OCI-LY7 (cell line): ENCODE results near the gene OR6K2. TPM values are rescaled to one million over a fixed set of nuclear protein-coding genes. Genes with fewer than 3 reads are reported as not detected.

ENCODE experiments used
- Bru-seq: library from RNA; stranded (reverse); fragments of 400-500 nt; gene quantifications from one replicate; lab custom pipeline; 2021; lab: Mats Ljungman, UMichigan
- BruChase-seq, 2 experiments: library from RNA; stranded (reverse); fragments of 400-500 nt; gene quantifications; one replicate each; lab custom pipeline; 2021; lab: Mats Ljungman, UMichigan
- BruUV-seq: library from RNA; stranded (reverse); fragments of 400-500 nt; replicated peaks from 2 replicates; lab custom pipeline; 2021; lab: Mats Ljungman, UMichigan
- CTCF ChIA-PET: fragments of 300-600 bp; sonication (Branson Sonifier 250); formaldehyde crosslinking; loops from one replicate; lab custom pipeline; 2022; ENCODE audit warnings: antibody characterized with exemption; ENCODE audit not compliant: unreplicated experiment; lab: Charles Lee
- POLR2A ChIA-PET: fragments of 300-600 bp; sonication (Branson Sonifier 250); formaldehyde crosslinking; loops from one replicate; lab custom pipeline; 2022; ENCODE audit warnings: antibody characterized with exemption; lab: Charles Lee
- DNase-seq: peaks from one replicate; pipeline ENCODE4 v3.0.0-alpha.2; 2015; ENCODE audit warnings: low spot score
- H2AFZ ChIP-seq: fragments of 200-600 bp; sonication (generic), shearing (Covaris generic); 2 replicates; pipeline ENCODE4 v1.6.1; 2014; ENCODE audit warnings: mild to moderate bottlenecking, antibody characterized with exemption, low read length, moderate library complexity
- H3K27ac ChIP-seq: fragments of 200-600 bp; sonication (generic); 2 replicates; pipeline ENCODE4 v1.5.1; 2014; ENCODE audit warnings: mixed run types, low read depth, mild to moderate bottlenecking, moderate library complexity, low read length, inconsistent platforms; ENCODE audit not compliant: poor library complexity, severe bottlenecking
- H3K36me3 ChIP-seq: fragments of 200-600 bp; sonication (generic); 2 replicates; pipeline ENCODE4 v1.6.1; 2014; ENCODE audit warnings: mild to moderate bottlenecking, antibody characterized with exemption, low read length, moderate library complexity, mixed read lengths; ENCODE audit not compliant: insufficient read depth
- H3K4me1 ChIP-seq: fragments of 200-600 bp; sonication (generic); 2 replicates; pipeline ENCODE4 v1.5.1; 2014; ENCODE audit warnings: mild to moderate bottlenecking, low read length; ENCODE audit not compliant: insufficient read depth, poor library complexity, severe bottlenecking
- H3K4me2 ChIP-seq: fragments of 200-600 bp; sonication (generic); 2 replicates; pipeline ENCODE4 v1.6.1; 2014; ENCODE audit warnings: mild to moderate bottlenecking, low read length
- H3K4me3 ChIP-seq: fragments of 200-600 bp; sonication (generic); 2 replicates; pipeline ENCODE4 v1.5.1; 2014; ENCODE audit warnings: mild to moderate bottlenecking, low read depth, low read length; ENCODE audit not compliant: poor library complexity, severe bottlenecking
- H3K79me2 ChIP-seq: fragments of 200-600 bp; sonication (generic); 2 replicates; pipeline ENCODE4 v1.6.1; 2016; ENCODE audit warnings: low read depth, mild to moderate bottlenecking, low read length, moderate library complexity, mixed read lengths; ENCODE audit not compliant: insufficient read depth
- H3K9me2 ChIP-seq: fragments of 200-600 bp; sonication (generic); 2 replicates; pipeline ENCODE4 v1.6.1; 2016; ENCODE audit warnings: mild to moderate bottlenecking, low read length, mixed read lengths; ENCODE audit not compliant: insufficient read depth
- H3K9me3 ChIP-seq: fragments of 200-600 bp; sonication (generic); 2 replicates; pipeline ENCODE4 v1.6.1; 2014; ENCODE audit warnings: mild to moderate bottlenecking, mixed run types, low read length, mixed read lengths
- H4K20me1 ChIP-seq: fragments of 200-600 bp; sonication (generic); 2 replicates; pipeline ENCODE4 v1.6.1; 2014; ENCODE audit warnings: mild to moderate bottlenecking, antibody characterized with exemption, low read length, moderate library complexity, mixed read lengths; ENCODE audit not compliant: insufficient read depth
- CTCF ChIP-seq: fragments of 200-600 bp; sonication (generic); conservative IDR thresholded peaks from 2 replicates; pipeline ENCODE4 v1.5.1; 2014; ENCODE audit warnings: mild to moderate bottlenecking, antibody characterized with exemption, low read length, moderate library complexity, mixed read lengths
- EZH2phosphoT487 ChIP-seq: fragments of 200-600 bp; sonication (generic); IDR thresholded peaks from 2 replicates; pipeline ENCODE4 v1.6.1; 2018; ENCODE audit warnings: low read depth, borderline replicate concordance, mild to moderate bottlenecking, mixed run types, antibody characterized with exemption, low read length, moderate library complexity, mixed read lengths
- intact Hi-C: fragments of 100-400 bp; cut with micrococcal nuclease; formaldehyde crosslinking; loops from one replicate; pipeline ENCODE4 v1.10.0; 2022; ENCODE audit not compliant: unreplicated experiment
- long read RNA-seq: library from polyadenylated mRNA; stranded (forward); transcript quantifications from one replicate; pipeline ENCODE4 v2.0.0, GENCODE V29; 2022
- total RNA-seq, 2 experiments: library from RNA; depleted of rRNA in 1 of 2; stranded (reverse); fragments of >200 nt in 1 of 2; shearing (Covaris generic) in 1 of 2; gene quantifications; 2 replicates each; pipeline ENCODE4 v1.2.3, GENCODE V29; 2014 to 2022

Gene OR6K2
- total RNA-seq (2014; rRNA removed; shearing (Covaris generic)) = not detected in 2 replicates
- total RNA-seq (2022) = not detected in 2 replicates
- not detected for Bru-seq, nascent RNA
- not detected for BruChase-seq, experiment 1, labeled RNA remaining after a 6-hour chase
- BruChase-seq, experiment 2, labeled RNA remaining after a 2-hour chase = not detected
- long read RNA-seq = 0 reads

- TF ChIP-seq EZH2phosphoT487 = no peak
- TF ChIP-seq CTCF = no peak
- H3K4me3 ChIP-seq = no peak within 1 kb of the TSS
- no TSS peak for BruUV-seq
- POLR2A ChIA-PET = no interaction called here
- H4K20me1 ChIP-seq = no peaks in the 10 kb centered on the region
- no peaks in the 10 kb centered on the region for H3K36me3 ChIP-seq
- H3K9me2 ChIP-seq = no peaks in the 10 kb centered on the region
- no peak within 1 kb of the TSS for H3K4me2 ChIP-seq
- intact Hi-C loops = no loop called here
- no peaks in the 10 kb centered on the region for H3K9me3 ChIP-seq
- CTCF ChIA-PET = no interaction called here
- H3K79me2 ChIP-seq = no peaks in the 10 kb centered on the region
- no peak within 1 kb of the TSS for H3K27ac ChIP-seq
- H3K4me1 ChIP-seq = no peaks in the 10 kb centered on the region
- no peak for DNase-seq
- H2AFZ ChIP-seq = no peak within 1 kb of the TSS
Measured at GRCh38 chr1:158700552-158700951, at the start of gene OR6K2. Gene OR6K2, minus strand, starts transcription at chr1:158700652. Its CDS starts 0 bp downstream, at chr1:158700652.

- H3K4me2 ChIP-seq = no peak overlapping the region
- intact Hi-C loops = no loop called here
- no peaks in the 10 kb centered on the region for H3K9me2 ChIP-seq
- no peak overlapping the region for H3K4me3 ChIP-seq
- H3K79me2 ChIP-seq = no peaks in the 10 kb centered on the region
- H3K27ac ChIP-seq = no peak overlapping the region
- H3K36me3 ChIP-seq = no peaks in the 10 kb centered on the region
- no peak overlapping the region for H2AFZ ChIP-seq
- no TSS peak for BruUV-seq
- H3K4me1 ChIP-seq = no peaks in the 10 kb centered on the region
- POLR2A ChIA-PET = no interaction called here
- DNase-seq = no peak
- TF ChIP-seq EZH2phosphoT487 (no peak), CTCF (no peak)
- no peaks in the 10 kb centered on the region for H3K9me3 ChIP-seq
- no peaks in the 10 kb centered on the region for H4K20me1 ChIP-seq
- CTCF ChIA-PET = no interaction called here
Measured at GRCh38 chr1:158735848-158736247, 35.4 kb upstream of the OR6K2 start.

- Histone ChIP-seq H3K27ac (no peak overlapping the region), H3K36me3 (no peaks in the 10 kb centered on the region), H3K4me2 (no peak overlapping the region), H4K20me1 (no peaks in the 10 kb centered on the region), H3K4me1 (no peaks in the 10 kb centered on the region), H3K4me3 (no peak overlapping the region), H2AFZ (no peak overlapping the region), H3K9me2 (no peaks in the 10 kb centered on the region), H3K79me2 (no peaks in the 10 kb centered on the region), H3K9me3 (no peaks in the 10 kb centered on the region)
- intact Hi-C loops = no loop called here
- POLR2A ChIA-PET = no interaction called here
- CTCF ChIA-PET = no interaction called here
- no TSS peak for BruUV-seq
- no peak for DNase-seq
- TF ChIP-seq EZH2phosphoT487 (no peak), CTCF (no peak)
Measured at GRCh38 chr1:158732524-158732923, 32.1 kb upstream of the OR6K2 start.
